Measurements from ENCODE around the gene CBLL1.

CBLL1 gene, protein sequence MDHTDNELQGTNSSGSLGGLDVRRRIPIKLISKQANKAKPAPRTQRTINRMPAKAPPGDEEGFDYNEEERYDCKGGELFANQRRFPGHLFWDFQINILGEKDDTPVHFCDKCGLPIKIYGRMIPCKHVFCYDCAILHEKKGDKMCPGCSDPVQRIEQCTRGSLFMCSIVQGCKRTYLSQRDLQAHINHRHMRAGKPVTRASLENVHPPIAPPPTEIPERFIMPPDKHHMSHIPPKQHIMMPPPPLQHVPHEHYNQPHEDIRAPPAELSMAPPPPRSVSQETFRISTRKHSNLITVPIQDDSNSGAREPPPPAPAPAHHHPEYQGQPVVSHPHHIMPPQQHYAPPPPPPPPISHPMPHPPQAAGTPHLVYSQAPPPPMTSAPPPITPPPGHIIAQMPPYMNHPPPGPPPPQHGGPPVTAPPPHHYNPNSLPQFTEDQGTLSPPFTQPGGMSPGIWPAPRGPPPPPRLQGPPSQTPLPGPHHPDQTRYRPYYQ

GRCh38 chr7:107743567-107744344 is at the start of gene CBLL1:
CBLL1 (plus strand) TSS chr7:107744142; CDS start chr7:107744164, 22 bp downstream.
- DNase-seq (ENCODE audit: low spot score), result peak; percentile 93

DNA sequence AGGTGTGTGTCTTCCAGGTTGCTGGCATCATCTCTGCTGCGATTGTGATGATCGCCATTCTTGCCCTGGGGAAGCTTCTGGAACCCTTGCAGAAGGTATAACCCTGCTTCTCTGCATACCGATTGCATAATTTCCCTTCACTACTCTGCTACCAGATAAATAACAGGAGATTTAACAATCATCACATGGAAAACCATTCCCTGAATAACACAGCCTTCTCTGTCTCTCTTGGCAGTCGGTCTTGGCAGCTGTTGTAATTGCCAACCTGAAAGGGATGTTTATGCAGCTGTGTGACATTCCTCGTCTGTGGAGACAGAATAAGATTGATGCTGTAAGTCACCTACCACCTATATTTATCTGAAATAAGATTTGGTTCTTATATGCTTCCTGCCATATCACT is 49.6 kb upstream of the CBLL1 start:
- DNase-seq (ENCODE audit: low spot score), result no peak

DNA sequence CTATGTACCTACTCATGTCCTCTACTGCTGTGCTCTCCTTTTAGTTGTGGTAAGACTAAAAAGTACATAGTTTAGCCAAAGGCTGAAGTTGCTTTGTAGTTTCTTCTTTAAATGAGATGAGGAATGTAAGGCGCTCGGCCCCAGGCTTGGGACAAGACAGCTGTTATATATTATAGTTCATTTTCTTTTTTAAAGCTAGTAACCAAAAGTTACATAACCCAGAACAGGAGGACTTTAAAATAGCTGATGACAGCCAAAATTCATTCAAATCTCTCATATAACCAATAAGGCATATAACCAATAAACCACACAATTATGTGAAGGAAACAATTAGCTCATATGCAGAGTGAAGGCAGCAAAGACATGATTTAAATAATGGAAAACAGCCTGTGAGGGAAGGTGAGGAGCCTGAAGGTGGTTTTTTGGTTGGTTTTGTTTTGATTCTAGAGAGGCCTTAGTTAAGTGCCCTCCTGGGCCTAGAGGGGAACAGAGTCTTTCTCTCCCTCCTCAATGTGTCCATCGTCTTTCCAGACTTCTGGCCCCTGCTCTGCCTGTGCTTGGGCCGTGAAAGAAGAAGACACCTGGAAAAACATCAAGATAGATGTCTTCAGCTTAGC is 47.5 kb upstream of the CBLL1 start:
- DNase-seq (ENCODE audit: low spot score), result no peak

GRCh38 chr7:107697321-107698049 is 46.5 kb upstream of the CBLL1 start:
- DNase-seq (ENCODE audit: low spot score), result no peak

- no peak for DNase-seq (ENCODE audit: low spot score)
Measured at GRCh38 chr7:107700570-107700969, 43.4 kb upstream of the CBLL1 start.

- DNase-seq (ENCODE audit: low spot score), result no peak
Measured at GRCh38 chr7:107701191-107701590, 42.8 kb upstream of the CBLL1 start.

- no peak for DNase-seq (ENCODE audit: low spot score)
Measured at GRCh38 chr7:107703219-107703618, 40.7 kb upstream of the CBLL1 start.

GRCh38 chr7:107703872-107704271 is 40.1 kb upstream of the CBLL1 start:
- no peak for DNase-seq (ENCODE audit: low spot score)

DNA sequence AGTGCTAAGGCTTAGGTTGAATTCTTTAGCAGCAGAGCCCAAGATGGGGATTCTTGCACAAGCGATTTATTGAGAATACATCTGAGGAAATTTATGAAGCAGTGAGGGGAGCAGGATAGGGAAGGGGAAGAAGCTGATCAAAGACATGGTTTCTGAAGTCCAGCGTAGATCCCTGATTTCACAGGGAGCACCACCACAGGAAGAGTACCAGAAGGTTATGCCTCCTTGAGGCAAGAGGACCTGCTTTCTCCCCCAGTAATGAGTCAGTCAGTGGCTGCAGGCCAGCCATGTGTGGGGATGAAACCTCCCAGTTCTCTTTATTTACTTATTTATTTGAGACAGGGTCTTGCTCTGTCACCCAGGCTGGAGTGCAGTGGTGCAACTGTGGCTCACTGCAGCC is 35.0 kb upstream of the CBLL1 start:
- no peak for DNase-seq (ENCODE audit: low spot score)

DNA sequence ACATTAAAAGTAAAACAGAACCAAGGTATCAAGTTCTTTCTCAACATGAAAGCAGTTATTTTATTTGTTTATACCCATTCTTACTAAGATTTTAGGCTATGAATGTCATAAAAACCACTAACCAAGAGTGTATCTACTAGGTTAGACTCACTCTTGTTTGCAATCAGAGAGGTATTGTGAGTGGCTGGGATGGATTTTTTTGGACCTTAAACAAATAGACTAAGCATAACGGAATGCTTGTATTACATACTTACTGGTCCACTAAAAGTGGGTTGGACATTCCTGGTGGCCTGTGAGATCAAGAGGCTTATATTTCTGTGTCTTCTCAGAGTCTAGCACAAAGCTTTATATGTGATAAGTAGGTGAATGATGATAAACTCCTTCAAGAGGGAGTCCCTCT is 32.6 kb upstream of the CBLL1 start:
- peak; percentile 54 for DNase-seq (ENCODE audit: low spot score)

- no peak for DNase-seq (ENCODE audit: low spot score)
Measured at GRCh38 chr7:107712025-107712424, 31.9 kb upstream of the CBLL1 start.

DNA sequence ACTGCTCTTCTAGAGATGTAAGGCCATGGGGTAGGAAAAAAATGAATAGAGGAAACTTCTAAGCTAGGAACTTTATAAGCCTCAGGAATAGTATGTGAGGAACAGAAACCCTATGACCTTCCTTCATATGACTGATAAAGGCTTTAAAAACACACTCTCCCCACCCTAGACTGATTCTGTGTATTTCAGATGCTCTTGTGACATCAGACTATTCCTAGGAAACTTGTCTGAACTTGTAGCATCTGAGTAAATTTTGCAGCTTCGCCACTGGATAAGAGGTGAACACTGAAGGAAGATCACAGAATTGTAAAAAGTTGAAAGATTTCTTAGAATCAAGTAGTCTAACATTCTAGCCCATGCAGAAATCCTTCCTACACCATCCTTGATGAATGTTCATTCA is 31.0 kb upstream of the CBLL1 start:
- no peak for DNase-seq (ENCODE audit: low spot score)

DNA sequence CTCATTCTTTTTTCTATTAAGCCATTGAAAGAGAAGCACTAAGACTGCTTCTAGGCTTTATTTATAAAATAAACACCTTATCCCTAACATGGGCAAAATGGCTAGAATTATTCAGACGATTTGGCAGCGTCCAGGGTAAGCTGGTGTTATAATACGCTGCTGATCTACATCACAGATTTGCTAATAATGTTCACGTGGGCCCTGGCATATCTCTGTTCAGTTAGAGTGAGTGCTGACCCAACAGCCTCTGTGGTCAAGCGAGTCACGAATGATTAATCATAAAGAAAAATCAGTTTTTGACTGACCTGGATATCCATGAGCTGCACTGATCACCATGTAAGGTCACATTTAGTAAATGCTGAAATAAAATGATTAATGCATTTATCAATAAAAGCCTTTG is 28.4 kb upstream of the CBLL1 start:
- DNase-seq (ENCODE audit: low spot score), result peak; percentile 22

- no peak for DNase-seq (ENCODE audit: low spot score)
Measured at GRCh38 chr7:107718456-107719193, 25.3 kb upstream of the CBLL1 start.

GRCh38 chr7:107721286-107721685 is 22.7 kb upstream of the CBLL1 start:
- DNase-seq (ENCODE audit: low spot score), result no peak

DNA sequence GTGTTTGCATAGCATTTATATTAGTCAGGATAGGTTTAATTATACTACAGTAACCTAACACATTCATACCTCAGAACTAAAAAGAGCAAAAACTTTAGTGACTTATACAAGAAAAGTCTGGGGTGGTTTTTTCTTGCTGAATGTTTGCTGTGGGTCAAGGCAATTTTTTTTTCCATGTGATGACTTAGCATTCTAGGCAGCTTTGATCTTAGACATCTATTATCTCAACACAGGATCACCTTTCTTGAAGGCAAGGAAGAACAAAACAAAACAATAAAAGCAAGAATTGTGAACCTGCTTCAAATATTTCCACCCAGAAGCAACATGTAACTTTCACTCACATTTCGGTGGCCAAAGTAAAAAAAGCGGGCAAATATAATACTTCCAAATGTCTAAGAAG is 20.7 kb upstream of the CBLL1 start:
- DNase-seq (ENCODE audit: low spot score), result no peak

DNA sequence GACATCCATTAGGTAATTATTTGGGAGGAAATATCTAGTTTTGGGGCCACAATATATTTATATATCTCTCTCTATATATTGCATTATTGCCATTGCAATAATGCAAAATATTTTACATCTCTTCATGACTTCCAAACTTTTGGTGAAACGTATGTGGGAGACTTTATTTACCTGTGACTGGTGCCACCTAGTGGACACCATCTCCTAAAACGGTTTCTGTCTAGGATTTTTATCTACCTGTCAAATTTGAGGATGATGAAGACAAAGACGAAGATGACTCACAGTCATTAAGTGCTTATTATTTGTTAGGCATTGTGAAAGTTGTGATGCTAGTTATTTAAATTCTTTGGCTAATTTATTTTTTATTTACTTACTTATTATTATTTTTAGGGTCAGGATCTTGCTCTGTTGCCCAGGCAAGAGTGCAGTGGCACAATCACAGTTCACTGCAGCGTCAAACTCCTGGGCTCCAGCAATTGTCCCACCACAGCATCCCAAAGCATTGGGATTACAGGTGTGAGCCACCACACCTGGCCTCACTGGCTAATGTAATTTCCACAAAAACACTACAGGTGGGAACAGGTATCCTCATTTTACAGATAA is 18.7 kb upstream of the CBLL1 start:
- DNase-seq (ENCODE audit: low spot score), result peak; percentile 39

DNA sequence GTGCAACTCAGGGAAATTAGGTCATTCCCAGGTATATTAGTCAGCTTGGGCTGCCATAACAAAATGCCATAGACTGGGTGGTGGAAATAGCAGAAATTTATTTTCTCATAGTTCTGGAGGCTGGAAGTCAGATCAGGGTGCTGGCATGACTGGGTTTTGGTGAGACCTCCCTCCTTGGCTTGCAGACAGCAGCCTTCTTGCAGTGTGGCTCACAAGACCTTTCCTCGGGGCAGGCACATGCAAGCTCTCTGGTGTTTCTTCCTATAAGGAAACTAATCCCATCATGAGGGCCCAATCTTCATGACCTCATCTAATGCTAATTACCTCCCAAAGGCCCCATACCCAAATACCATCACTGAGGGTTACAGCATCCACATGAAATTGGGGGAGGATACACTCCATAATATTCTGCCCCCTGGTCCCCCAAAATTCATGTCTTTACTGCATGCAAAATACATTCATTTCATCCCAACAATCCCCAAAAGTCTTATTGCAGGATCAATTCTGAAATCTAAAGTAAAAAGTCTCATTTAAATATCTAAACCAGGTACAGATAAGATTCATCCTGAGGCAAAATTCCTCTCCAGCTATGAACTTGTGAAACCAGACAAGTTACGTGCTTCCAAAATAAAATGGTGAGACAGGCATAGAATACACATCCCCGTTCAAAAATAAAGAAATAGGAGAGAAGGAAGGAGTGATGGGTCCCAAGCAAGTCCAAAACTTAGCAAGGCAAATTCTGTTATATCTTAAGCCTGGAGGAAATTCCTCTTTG is 17.4 kb upstream of the CBLL1 start:
- DNase-seq (ENCODE audit: low spot score), result no peak

- no peak for DNase-seq (ENCODE audit: low spot score)
Measured at GRCh38 chr7:107728276-107728675, 15.7 kb upstream of the CBLL1 start.
